ENCODE measurements around the gene REG1B. TPM values are rescaled to one million over a fixed set of nuclear protein-coding genes. Genes with fewer than 3 reads are reported as not detected.

Gene REG1B
- not detected in 2 replicates for total RNA-seq (2014; rRNA removed; shearing (Covaris generic))
- not detected in 2 replicates for polyA plus RNA-seq (2015; cell fraction: cytosol; rRNA removed)
- not detected in 2 replicates for polyA plus RNA-seq (2015; cell fraction: nucleus; rRNA removed)

- DNase-seq (ENCODE audit: low read depth), result no peak
Measured at GRCh38 chr2:79087785-79088364, at the start of gene REG1B. Gene REG1B, minus strand, starts transcription at chr2:79087993. Its CDS starts 381 bp downstream, at chr2:79087612.

GRCh38 chr2:79131687-79132086 is 43.9 kb upstream of the REG1B start:
- no peak for DNase-seq (ENCODE audit: low read depth)

GRCh38 chr2:79129804-79130203 is 42.0 kb upstream of the REG1B start:
- no peak for DNase-seq (ENCODE audit: low read depth)

GRCh38 chr2:79129260-79129659 is 41.5 kb upstream of the REG1B start:
- DNase-seq (ENCODE audit: low read depth), result no peak

GRCh38 chr2:79128406-79128805 is 40.6 kb upstream of the REG1B start:
- no peak for DNase-seq (ENCODE audit: low read depth)

- no peak for DNase-seq (ENCODE audit: low read depth)
Measured at GRCh38 chr2:79125721-79125985, 37.9 kb upstream of the REG1B start.

GRCh38 chr2:79124907-79125720 is 37.3 kb upstream of the REG1B start:
- no peak for DNase-seq (ENCODE audit: low read depth)

GRCh38 chr2:79122676-79123075 is 34.9 kb upstream of the REG1B start:
- DNase-seq (ENCODE audit: low read depth), result no peak

- DNase-seq (ENCODE audit: low read depth), result no peak
Measured at GRCh38 chr2:79120194-79120713, 32.5 kb upstream of the REG1B start, which contains the start of gene REG1A. Gene REG1A, plus strand, starts transcription at chr2:79120488. Its CDS starts 374 bp downstream, at chr2:79120862.

- no peak for DNase-seq (ENCODE audit: low read depth)
Measured at GRCh38 chr2:79116997-79117928, 29.5 kb upstream of the REG1B start.

GRCh38 chr2:79114797-79115494 is 27.2 kb upstream of the REG1B start:
- DNase-seq (ENCODE audit: low read depth), result no peak

GRCh38 chr2:79112269-79112668 is 24.5 kb upstream of the REG1B start:
- DNase-seq (ENCODE audit: low read depth), result no peak

- DNase-seq (ENCODE audit: low read depth), result no peak
Measured at GRCh38 chr2:79105259-79105658, 17.5 kb upstream of the REG1B start.

- no peak for DNase-seq (ENCODE audit: low read depth)
Measured at GRCh38 chr2:79103214-79103613, 15.4 kb upstream of the REG1B start.

- DNase-seq (ENCODE audit: low read depth), result no peak
Measured at GRCh38 chr2:79101024-79101423, 13.2 kb upstream of the REG1B start.

- no peak for DNase-seq (ENCODE audit: low read depth)
Measured at GRCh38 chr2:79100285-79100684, 12.5 kb upstream of the REG1B start.

GRCh38 chr2:79099140-79099686 is 11.4 kb upstream of the REG1B start:
- peak; percentile 5 for DNase-seq (ENCODE audit: low read depth)

GRCh38 chr2:79097843-79098242 is 10.1 kb upstream of the REG1B start:
- DNase-seq (ENCODE audit: low read depth), result no peak

- DNase-seq (ENCODE audit: low read depth), result no peak
Measured at GRCh38 chr2:79090693-79091092, 2.9 kb upstream of the REG1B start.

GRCh38 chr2:79086255-79086654 is 1.5 kb downstream of the REG1B start:
- DNase-seq (ENCODE audit: low read depth), result no peak

GRCh38 chr2:79085382-79085781 is 2.4 kb downstream of the REG1B start:
- no peak for DNase-seq (ENCODE audit: low read depth)

All from HT1080 (cell line).